Endodermal cell (in vitro differentiated cells): ENCODE results near the gene BIRC5. TPM values are rescaled to one million over a fixed set of nuclear protein-coding genes. Genes with fewer than 3 reads are reported as not detected.
A peak's percentile ranks its signal among the peaks of the same experiment; 100 is the strongest.

Experiments used
- DNase-seq: peaks from one replicate; pipeline ENCODE4 v3.0.0-alpha.2; 2017
- H3K27ac ChIP-seq: 2 replicates; pipeline ENCODE4 v1.5.1; 2013; ENCODE audit warnings: mild to moderate bottlenecking, low read depth, low read length, moderate library complexity
- H3K27me3 ChIP-seq: 2 replicates; pipeline ENCODE4 v1.6.1; 2013; ENCODE audit warnings: mild to moderate bottlenecking, low read length, moderate library complexity; ENCODE audit not compliant: insufficient read depth, control insufficient read depth, poor library complexity, severe bottlenecking
- H3K36me3 ChIP-seq: 2 replicates; pipeline ENCODE4 v1.7.0; 2013; ENCODE audit warnings: mild to moderate bottlenecking, low read length, moderate library complexity; ENCODE audit not compliant: control insufficient read depth, insufficient read depth
- H3K4me1 ChIP-seq: one replicate; pipeline ENCODE4 v1.7.0; 2013; ENCODE audit warnings: low read length; ENCODE audit not compliant: control insufficient read depth, insufficient read depth
- H3K4me3 ChIP-seq: 2 replicates; pipeline ENCODE4 v1.5.1; 2013; ENCODE audit warnings: mild to moderate bottlenecking, low read length, moderate library complexity
- H3K9ac ChIP-seq: 2 replicates; pipeline ENCODE4 v1.6.1; 2013; ENCODE audit warnings: mild to moderate bottlenecking, low read length, moderate library complexity; ENCODE audit not compliant: poor library complexity, severe bottlenecking; ENCODE audit errors: extremely low read depth
- H3K9me3 ChIP-seq: 2 replicates; pipeline ENCODE4 v1.6.1; 2013; ENCODE audit warnings: mild to moderate bottlenecking, low read length, moderate library complexity; ENCODE audit not compliant: control insufficient read depth
- H3K27ac Mint-ChIP-seq: 2 replicates; pipeline ENCODE4 v1.8.0; 2020; ENCODE audit warnings: mixed read lengths
- H3K27me3 Mint-ChIP-seq: 2 replicates; pipeline ENCODE4 v1.8.0; 2021; ENCODE audit warnings: mild to moderate bottlenecking, mixed read lengths; ENCODE audit not compliant: insufficient read depth
- H3K36me3 Mint-ChIP-seq: 2 replicates; pipeline ENCODE4 v1.8.0; 2020; ENCODE audit warnings: low read depth, mixed read lengths
- H3K4me1 Mint-ChIP-seq: 2 replicates; pipeline ENCODE4 v1.8.0; 2020; ENCODE audit warnings: mixed read lengths
- H3K4me3 Mint-ChIP-seq: 2 replicates; pipeline ENCODE4 v1.8.0; 2020; ENCODE audit warnings: mild to moderate bottlenecking, moderate library complexity, mixed read lengths
- H3K9me3 Mint-ChIP-seq: 2 replicates; pipeline ENCODE4 v1.8.0; 2020; ENCODE audit warnings: mild to moderate bottlenecking, mixed read lengths
- WGBS, 2 experiments: methylation state at CpG; one replicate each; pipeline versions ENCODE4 v1.1.5 to v1.1.7; 2013; ENCODE audit warnings: missing lambda C conversion rate in 2 of 2, mixed read lengths in 1 of 2; ENCODE audit not compliant: insufficient coverage in 1 of 2, insufficient read length in 1 of 2; 5-methylcytosine and 5-hydroxymethylcytosine counted together
- total RNA-seq, 2 donors: library from RNA; stranded (reverse); fragmentation: NEBNext Ultra II Directional in 1 of 2; extraction: Animal tissue kit (Norgen Biotek cat#: 25700) in 1 of 2; gene quantifications; 2 replicates in 1 of 2; 3 replicates in 1 of 2; pipeline ENCODE4 v1.2.1, GENCODE V29; 2021
- TF ChIP-seq, protein P1 (sequence below): fragments of 200-600 bp; sonication (generic); conservative IDR thresholded peaks from 2 replicates; pipeline ENCODE4 v1.5.0; 2021; ENCODE audit warnings: antibody characterized with exemption, mild to moderate bottlenecking

Gene BIRC5
- total RNA-seq, 2 donors from 2014 or later, result 59.7 to 89.6 TPM

DNA sequence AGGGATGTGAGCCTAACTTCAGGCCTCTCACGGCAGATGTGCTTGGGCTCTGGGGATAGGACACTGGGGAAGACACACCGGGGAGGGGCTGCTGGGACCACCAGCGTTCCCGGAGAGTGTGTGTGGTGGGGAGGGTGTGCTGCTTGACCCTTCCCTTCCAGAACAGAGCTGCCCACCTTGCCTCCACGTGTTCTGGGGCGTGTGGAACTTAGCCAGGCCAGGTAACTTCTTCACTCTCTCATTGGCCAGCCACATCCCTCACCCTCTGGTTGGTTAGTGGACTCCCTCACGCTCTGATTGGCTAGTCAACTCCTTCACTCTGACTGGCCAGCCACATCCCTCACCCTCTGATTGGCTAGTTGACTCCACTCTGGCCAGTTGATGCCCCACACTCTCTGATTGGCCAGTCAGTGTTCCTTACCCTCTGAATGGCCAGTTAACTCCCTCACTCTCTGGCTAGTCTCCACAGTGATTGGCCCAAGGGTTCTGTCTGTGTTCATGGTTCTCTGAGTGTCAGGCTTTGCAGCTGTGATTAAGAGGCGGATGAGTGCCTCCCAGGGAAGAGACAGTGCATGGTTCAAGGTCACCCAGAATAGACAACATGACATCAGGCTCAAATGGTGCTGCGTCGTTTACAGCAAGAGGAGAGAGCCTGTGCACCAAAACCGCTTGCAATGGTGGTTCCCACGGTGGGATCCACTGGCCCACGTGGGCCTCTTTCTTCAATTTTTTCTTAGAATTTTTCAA lies 27.4 kb downstream of the BIRC5 start:
- no peaks in the 10 kb centered on the region for H3K4me1 Mint-ChIP-seq
- Histone ChIP-seq H3K4me1 (no peaks in the 10 kb centered on the region), H3K27ac (no peak overlapping the region), H3K36me3 (no peaks in the 10 kb centered on the region), H3K4me3 (no peak overlapping the region), H3K9me3 (peaks cover 8% of the 10 kb centered on the region), H3K9ac (no peak overlapping the region), H3K27me3 (no peaks in the 10 kb centered on the region)
- peaks cover 12% of the 10 kb centered on the region for H3K9me3 Mint-ChIP-seq
- no peak overlapping the region for H3K27ac Mint-ChIP-seq
- peak; percentile 87 for DNase-seq
- 92% methylated on average over 12 of the region's 13 CpGs for WGBS, 2 experiments
- peaks cover 2% of the 10 kb centered on the region for H3K36me3 Mint-ChIP-seq
- H3K27me3 Mint-ChIP-seq, result no peaks in the 10 kb centered on the region
- TF ChIP-seq, protein P1, sequence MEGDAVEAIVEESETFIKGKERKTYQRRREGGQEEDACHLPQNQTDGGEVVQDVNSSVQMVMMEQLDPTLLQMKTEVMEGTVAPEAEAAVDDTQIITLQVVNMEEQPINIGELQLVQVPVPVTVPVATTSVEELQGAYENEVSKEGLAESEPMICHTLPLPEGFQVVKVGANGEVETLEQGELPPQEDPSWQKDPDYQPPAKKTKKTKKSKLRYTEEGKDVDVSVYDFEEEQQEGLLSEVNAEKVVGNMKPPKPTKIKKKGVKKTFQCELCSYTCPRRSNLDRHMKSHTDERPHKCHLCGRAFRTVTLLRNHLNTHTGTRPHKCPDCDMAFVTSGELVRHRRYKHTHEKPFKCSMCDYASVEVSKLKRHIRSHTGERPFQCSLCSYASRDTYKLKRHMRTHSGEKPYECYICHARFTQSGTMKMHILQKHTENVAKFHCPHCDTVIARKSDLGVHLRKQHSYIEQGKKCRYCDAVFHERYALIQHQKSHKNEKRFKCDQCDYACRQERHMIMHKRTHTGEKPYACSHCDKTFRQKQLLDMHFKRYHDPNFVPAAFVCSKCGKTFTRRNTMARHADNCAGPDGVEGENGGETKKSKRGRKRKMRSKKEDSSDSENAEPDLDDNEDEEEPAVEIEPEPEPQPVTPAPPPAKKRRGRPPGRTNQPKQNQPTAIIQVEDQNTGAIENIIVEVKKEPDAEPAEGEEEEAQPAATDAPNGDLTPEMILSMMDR, result no peak
- no peak overlapping the region for H3K4me3 Mint-ChIP-seq

DNA sequence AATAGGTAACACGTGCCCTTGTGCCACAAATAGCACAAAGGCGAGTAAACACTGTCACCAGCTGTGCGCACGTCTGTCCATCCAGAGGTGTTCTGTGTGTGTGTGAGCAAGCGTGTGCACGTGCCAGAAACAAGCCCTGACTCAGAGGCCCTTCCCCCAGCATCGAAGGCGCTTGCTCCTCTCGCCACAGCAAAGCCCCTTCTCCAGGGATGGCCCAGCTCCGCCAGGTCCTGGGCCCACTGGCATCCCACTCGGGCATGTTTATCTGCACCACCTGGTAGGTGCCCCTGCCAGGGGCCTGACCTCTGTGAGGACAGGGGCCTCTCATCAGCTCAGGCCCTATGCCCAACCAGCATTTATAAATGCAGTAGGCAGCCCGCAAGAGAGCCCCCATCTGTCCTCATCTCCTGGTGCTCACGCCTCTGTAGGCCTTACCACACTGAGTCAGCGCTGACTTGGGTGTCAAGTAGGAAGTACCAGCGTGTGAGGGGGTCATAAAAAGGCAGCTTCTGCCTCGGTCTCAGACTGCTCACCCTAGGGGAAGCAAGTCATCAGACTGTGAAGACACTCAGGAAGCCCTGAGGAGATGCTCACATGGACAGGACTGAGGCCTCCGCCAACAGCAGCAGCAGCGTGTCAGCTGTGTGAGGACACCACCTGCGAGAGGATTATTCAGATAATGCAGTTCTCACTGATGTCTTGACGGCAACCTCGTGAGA lies 28.1 kb downstream of the BIRC5 start:
- Histone ChIP-seq H3K27ac (no peak overlapping the region), H3K9me3 (peaks cover 8% of the 10 kb centered on the region), H3K4me3 (no peak overlapping the region), H3K4me1 (no peaks in the 10 kb centered on the region), H3K27me3 (no peaks in the 10 kb centered on the region), H3K36me3 (no peaks in the 10 kb centered on the region), H3K9ac (no peak overlapping the region)
- peaks cover 4% of the 10 kb centered on the region for H3K36me3 Mint-ChIP-seq
- peaks cover 5% of the 10 kb centered on the region for H3K4me1 Mint-ChIP-seq
- 93 to 95% methylated on average over 19 to 21 of the region's 21 CpGs for WGBS, 2 experiments
- no peaks in the 10 kb centered on the region for H3K27me3 Mint-ChIP-seq
- no peak overlapping the region for H3K4me3 Mint-ChIP-seq
- peaks cover 16% of the 10 kb centered on the region for H3K9me3 Mint-ChIP-seq
- TF ChIP-seq, protein P1, result no peak
- DNase-seq, result peak; percentile 49
- H3K27ac Mint-ChIP-seq, result no peak overlapping the region

DNA sequence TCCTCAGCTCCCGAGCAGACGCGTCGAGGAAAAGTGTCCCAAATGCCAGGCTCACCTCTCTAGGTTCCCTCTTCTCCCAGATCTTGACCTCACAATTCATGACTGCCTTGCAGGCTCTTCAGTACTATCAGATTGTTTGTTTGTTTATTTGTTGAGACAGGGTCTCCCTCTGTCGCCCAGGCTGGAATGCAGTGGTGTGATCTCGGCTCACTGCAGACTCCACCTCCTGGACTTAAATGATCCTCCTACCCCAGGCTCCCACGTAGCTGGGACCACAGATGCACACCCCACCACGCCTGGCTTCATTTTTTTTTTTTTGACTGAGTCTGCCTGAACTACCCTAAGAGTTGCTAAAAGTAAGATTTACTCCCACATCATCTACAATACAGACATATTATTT lies 33.3 kb downstream of the BIRC5 start:
- H3K4me3 ChIP-seq, result no peak overlapping the region
- no peaks in the 10 kb centered on the region for H3K36me3 ChIP-seq
- TF ChIP-seq, protein P1, result no peak
- H3K4me1 ChIP-seq, result peaks cover 14% of the 10 kb centered on the region
- Mint-ChIP-seq H3K36me3 (peaks cover 4% of the 10 kb centered on the region), H3K4me3 (no peak overlapping the region), H3K4me1 (peaks cover 22% of the 10 kb centered on the region), H3K27ac (peak overlapping the region; percentile 89), H3K9me3 (peaks cover 20% of the 10 kb centered on the region), H3K27me3 (no peaks in the 10 kb centered on the region)
- no peak overlapping the region for H3K27ac ChIP-seq
- no peaks in the 10 kb centered on the region for H3K27me3 ChIP-seq
- no peak for DNase-seq
- WGBS, 2 experiments, result 82 to 86% methylated on average over 7 to 8 of the region's 8 CpGs
- H3K9ac ChIP-seq, result no peak overlapping the region
- peaks cover 8% of the 10 kb centered on the region for H3K9me3 ChIP-seq
